Medulla oblongata (tissue), 1 donor: ENCODE data around the gene POLE2.
"Not testable (repeated sequence)": the region's sequence is repeated elsewhere in the genome, so short reads cannot be mapped to it uniquely, and the experiment has no call there.

Experiments
- DNase-seq: peaks from one replicate; pipeline ENCODE4 v3.0.0-alpha.2; 2015; ENCODE audit errors: extremely low spot score

POLE2 gene, protein sequence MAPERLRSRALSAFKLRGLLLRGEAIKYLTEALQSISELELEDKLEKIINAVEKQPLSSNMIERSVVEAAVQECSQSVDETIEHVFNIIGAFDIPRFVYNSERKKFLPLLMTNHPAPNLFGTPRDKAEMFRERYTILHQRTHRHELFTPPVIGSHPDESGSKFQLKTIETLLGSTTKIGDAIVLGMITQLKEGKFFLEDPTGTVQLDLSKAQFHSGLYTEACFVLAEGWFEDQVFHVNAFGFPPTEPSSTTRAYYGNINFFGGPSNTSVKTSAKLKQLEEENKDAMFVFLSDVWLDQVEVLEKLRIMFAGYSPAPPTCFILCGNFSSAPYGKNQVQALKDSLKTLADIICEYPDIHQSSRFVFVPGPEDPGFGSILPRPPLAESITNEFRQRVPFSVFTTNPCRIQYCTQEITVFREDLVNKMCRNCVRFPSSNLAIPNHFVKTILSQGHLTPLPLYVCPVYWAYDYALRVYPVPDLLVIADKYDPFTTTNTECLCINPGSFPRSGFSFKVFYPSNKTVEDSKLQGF

DNA sequence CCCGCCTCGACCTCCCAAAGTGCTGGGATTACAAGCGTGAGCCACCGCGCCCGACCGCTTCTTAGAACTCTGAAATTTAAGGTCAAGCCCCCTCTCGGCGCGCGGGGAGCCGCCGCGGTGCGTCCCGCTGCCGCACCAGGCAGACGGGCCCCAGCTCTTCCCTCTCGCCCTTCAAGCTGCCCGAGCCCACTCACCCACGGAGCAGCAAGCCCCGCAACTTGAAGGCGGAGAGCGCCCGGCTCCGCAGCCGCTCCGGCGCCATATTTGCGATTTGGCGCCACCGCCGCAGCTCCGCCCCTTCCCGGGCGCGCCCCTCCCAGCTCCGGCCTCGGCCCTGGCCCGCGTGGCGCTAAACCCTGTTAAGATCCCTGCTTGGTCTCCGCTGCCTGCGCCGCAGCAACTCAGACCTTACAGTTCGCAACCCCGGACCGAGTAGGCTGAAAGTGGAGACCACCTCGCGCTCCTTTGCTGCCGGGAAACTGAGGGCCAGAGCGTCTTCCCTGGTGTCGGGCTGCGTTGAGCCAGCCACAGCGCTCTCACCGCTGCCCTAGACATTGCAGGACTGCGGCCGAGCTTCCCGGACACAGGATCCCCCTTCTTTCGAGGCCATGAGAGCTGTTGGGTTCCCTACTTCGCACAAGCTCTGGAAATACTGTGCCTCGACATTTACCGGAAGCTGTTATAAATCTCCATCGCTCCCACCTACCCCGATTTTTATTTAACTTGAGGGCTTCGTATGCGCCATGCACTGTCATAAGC lies at the start of gene POLE2:
Gene POLE2 (minus strand): TSS at position 273 of the 759 bp plus-strand sequence. CDS start 11 bp downstream, at position 262.
- peak; percentile 71 for DNase-seq

- DNase-seq, result not testable (repeated sequence)
These were observed 47.7 kb upstream of the POLE2 start for GRCh38 chr14:49735669-49736068.

DNA sequence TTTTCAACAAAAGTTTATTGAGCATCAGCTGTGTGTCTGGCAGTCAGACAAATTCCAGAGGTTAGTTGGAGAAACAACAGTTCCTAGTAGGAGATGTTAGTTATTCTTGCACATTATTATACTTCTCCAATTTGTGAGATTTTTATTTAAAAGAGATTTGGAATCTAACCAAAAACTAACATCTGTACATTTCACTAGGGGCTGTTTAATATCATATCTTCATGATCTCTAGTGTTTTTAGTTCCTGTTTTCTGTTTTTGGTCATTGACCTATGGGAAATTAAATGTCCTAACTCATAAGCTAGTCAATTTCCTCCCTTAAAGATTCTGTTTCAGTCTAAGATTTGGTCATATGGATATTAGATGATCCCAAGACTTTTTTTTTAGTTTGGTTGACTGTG lies 45.8 kb upstream of the POLE2 start:
- DNase-seq, result no peak

- peak; percentile 52 for DNase-seq
These were observed 44.9 kb upstream of the POLE2 start for GRCh38 chr14:49732896-49733295.

GRCh38 chr14:49727171-49727570 lies 39.2 kb upstream of the POLE2 start:
- no peak for DNase-seq

- DNase-seq, result not testable (repeated sequence)
These were observed 33.9 kb upstream of the POLE2 start for GRCh38 chr14:49721733-49722435.

DNA sequence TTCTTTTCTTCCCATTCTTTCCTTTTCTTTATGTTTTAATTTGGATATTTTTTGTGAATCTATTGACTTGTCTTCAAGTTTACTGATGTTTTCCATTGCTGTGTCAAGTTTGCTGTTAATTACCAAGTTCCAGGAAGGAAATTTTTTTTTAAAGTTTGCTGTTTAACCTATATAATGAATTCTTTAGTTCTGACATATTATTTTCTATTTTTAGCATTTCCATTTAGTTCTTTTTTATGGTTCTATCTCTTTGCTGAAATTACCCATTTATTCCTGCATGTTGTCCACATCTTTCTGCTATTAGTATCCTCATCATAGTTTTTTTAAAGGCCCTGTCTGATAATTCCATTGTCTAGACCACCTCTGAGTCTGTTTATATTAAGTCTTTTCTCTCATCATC lies 32.7 kb upstream of the POLE2 start:
- no peak for DNase-seq

DNA sequence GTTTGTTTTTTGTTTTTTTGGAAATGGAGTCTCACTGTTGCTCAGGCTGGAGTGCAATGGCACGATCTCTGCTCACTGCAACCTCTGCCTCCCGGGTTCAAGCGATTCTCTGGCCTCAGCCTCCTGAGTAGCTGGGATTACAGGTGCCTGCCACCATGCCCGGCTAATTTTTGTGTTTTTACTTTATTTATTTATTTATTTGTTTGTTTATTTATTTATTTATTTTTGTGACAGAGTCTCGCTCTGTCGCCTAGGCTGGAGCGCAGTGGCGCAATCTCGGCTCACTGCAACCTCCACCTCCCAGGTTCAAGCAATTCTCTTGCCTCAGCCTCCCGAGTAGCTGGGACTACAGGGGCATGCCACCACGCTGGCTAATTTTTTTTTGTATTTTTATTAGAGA lies 23.0 kb upstream of the POLE2 start:
- DNase-seq, result not testable (repeated sequence)

- not testable (repeated sequence) for DNase-seq
These were observed 16.5 kb upstream of the POLE2 start for GRCh38 chr14:49704471-49704870.

GRCh38 chr14:49703965-49704364 lies 16.0 kb upstream of the POLE2 start:
- no peak for DNase-seq

DNA sequence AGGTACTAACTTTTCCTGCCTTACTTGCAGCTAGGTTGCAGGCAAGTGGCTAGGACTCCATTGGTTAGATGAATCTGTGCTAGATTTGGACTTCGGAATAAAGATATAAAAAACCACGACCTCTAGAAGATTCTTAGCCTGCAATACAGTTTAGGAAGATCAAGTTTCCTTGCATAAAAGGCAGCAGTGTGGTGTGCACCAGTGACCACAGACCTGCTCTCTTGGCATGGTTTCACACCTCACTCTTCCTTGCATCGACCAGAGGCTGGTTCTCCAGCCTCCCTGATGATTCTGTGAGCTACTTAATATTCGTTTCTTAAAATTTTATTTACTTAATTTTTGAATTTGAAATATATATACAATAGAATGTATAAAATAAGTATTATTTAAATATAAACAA lies 14.7 kb upstream of the POLE2 start:
- DNase-seq, result no peak

DNA sequence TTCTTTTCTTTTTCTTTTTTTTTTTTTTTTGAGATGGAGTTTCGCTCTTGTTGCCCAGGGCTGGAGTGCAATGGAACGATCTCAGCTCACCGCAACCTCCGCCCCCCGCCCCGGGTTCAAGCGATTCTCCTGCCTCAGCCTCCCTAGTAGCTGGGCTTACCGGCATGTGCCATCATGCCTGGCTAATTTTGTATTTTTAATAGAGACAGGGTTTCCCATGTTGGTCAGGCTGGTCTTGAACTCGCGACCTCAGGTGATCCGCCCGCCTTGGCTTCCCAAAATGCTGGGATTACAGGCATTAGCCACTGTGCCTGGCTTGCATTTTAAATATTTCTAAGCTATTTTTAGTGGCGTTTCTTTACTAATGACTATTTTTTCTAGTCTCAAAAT lies 5.7 kb upstream of the POLE2 start:
- not testable (repeated sequence) for DNase-seq

GRCh38 chr14:49692811-49693734 lies 5.1 kb upstream of the POLE2 start, which contains the start of gene KLHDC1:
Gene KLHDC1 (plus strand): TSS chr14:49693120. CDS start chr14:49693195, 75 bp downstream.
- DNase-seq, result peak; percentile 86

- no peak for DNase-seq
These were observed 4.3 kb upstream of the POLE2 start for GRCh38 chr14:49692193-49692757.

- no peak for DNase-seq
These were observed 3.0 kb upstream of the POLE2 start for GRCh38 chr14:49691031-49691430.

DNA sequence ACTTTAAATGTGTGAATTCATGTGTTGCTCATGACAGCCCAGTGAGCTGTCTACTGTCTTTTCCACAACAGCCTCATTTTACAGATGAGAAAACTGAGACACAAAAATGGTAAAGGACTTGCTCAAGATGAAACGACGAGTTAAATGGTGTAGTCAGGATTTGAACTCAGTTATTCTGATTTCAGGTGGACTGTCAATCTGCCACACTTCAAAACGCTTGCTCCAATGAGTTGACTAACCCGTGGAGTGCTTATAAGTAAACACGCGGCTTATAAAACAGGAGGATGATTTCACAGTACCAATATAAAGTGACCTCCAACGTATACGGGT lies 652 bp upstream of the POLE2 start:
- DNase-seq, result no peak

DNA sequence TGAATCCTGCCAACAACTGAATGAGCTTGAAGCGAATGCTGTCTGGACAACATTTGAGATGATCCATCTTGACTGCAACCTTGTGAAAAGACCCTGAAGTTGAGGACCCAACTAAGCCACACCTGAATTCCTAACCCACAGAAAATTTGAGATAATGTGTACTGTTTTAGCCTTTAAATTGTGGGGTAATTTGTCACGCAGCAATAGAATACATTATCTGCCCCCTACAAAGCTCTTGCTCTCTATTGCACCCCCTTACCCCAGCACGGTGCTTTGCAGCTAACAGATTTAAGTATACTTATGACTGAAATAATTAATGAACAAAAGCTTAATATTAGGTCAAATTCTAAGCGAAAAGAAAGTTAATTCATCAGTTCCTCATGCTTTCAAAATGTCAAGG lies 1.6 kb downstream of the POLE2 start:
- DNase-seq, result no peak

DNA sequence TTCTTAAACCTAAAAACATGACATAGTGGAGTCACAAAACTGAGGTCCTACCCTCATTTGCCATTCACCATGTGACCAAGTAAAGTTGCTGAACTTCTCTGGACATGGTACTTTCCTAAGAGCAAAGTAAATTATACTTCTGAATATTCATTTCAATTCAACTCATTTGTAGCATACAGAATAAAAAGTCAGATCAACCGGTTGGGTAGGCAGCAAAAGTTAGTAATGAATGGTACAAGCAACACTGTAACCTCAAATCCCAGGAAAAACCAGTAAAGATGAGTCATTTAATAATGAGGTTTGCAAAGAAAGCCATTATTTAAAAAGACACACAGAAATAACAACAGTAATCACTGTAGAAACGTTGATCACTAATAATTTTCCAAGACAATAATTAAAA lies 8.7 kb downstream of the POLE2 start:
- no peak for DNase-seq

DNA sequence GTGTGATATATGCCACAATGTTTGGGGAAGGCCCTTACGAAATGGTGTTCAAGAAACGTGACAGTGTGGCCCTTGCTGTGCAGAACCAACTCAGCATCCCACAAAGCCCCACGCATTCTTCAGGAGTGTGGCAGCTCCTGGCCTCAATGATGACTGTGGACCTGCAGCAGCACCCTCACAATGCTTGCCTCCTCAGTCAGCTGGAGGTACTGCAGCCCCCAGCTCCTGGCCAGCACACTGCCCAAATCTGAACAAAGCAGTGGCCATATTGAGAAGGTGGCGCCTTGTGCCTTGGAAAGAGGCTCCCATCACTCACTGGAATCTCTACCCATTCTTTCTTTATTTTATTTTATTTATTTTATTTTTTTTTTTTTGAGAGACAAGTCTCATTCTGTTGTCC lies 10.4 kb downstream of the POLE2 start:
- DNase-seq, result no peak

DNA sequence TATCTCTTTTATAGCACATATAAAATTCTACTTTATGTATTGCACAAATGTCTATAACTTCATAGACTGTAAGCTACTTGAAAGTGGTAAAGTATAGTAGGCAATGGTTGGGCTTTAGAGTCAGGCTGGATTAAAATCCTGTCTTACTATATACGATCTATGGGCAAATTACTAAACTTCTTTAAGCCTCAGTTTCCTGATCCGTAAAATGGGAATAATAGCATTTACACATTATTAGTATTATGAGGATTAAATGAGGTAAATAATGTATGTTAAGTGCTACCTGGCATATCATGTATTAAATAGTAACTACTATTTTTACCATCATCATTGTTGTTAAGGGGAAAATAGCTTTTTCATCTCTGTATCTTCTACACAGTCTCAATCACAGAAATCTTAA lies 14.4 kb downstream of the POLE2 start:
- no peak for DNase-seq

DNA sequence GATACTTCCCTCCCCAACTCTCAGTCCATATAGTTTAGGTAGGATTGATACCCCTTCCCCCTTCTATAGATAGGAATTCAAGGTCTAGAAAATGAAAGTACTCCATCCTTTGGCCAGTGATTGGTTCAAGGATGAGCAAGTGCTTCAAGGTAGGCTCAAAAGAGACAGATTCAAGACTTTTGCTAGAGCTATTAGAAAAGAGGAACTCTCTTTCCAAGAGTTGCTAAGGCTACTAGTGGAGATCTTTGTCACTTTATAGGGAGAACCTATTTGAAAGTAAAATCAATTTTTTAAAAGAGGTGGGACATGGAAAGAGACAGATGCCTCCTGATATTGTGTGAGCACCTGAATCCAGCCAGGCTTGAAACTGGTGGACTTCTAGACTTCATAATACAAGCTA lies 17.5 kb downstream of the POLE2 start:
- no peak for DNase-seq
